NOMO-1 treated with dmso at 0.1 percent for 144 hours (cell line): ENCODE results near the gene HBA1.
"Not testable (repeated sequence)": the region's sequence is repeated elsewhere in the genome, so short reads cannot be mapped to it uniquely, and the experiment has no call there.

Experiments
- DNase-seq: peaks from one replicate; lab custom pipeline; 2025; ENCODE audit not compliant: unreplicated experiment; lab: John Stamatoyannopoulos, UW

Gene HBA1

DNA sequence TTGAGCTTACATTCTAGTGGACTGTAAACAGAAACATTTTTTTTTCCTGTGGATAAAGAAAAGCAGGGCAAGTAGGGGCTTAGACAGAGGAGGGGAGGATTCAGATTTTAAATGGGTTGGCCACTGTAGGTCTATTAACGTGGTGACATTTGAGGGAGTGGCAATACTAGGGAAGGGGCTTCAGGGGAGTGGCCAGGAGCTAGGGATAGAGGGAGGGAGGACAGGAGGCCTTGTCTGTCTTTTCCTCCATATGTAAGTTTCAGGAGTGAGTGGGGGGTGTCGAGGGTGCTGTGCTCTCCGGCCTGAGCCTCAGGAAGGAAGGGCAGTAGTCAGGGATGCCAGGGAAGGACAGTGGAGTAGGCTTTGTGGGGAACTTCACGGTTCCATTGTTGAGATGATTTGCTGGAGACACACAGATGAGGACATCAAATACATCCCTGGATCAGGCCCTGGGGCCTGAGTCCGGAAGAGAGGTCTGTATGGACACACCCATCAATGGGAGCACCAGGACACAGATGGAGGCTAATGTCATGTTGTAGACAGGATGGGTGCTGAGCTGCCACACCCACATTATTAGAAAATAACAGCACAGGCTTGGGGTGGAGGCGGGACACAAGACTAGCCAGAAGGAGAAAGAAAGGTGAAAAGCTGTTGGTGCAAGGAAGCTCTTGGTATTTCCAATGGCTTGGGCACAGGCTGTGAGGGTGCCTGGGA lies 17.2 kb upstream of the HBA1 start:
- no peak for DNase-seq

GRCh38 chr16:160242-160641 lies 16.2 kb upstream of the HBA1 start:
- DNase-seq = not testable (repeated sequence)

GRCh38 chr16:160691-161190 lies 15.7 kb upstream of the HBA1 start:
- DNase-seq = no peak

DNA sequence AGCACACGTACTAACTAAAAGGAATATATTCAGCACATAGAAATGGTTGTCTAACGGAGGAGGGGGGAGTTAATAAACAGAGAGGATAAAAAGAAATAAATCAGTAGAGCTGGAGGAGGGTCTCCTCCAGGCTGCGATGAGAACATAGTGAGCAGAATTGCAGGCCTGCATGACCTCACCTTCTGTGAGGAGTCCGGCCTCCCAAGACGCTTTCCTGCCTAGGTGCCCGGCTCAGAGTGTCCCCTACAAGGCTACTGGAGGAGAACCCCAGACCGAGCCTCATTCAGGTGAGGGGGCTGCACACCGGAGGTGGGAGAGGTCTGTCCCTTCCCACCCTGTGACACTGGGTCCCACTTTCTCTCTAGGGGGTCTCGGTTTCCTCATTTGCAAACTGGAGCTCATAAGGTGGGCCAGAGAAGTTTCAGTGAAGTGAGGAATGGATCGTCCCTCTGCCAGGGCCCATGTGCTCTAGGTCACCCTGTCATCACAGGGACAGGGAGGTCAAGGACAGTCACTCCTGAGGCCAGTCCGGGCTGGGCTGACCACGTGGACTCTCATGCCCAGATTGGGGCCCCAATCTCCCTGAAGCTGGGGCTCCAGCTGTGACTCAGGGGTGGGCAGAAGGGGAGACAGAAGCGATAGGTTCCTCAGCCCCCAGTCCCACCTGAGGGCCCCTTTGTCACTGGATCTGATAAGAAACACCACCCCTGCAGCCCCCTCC lies 14.0 kb upstream of the HBA1 start:
- DNase-seq = no peak

- DNase-seq = not testable (repeated sequence)
These were observed 13.3 kb upstream of the HBA1 start for GRCh38 chr16:163139-163538.

DNA sequence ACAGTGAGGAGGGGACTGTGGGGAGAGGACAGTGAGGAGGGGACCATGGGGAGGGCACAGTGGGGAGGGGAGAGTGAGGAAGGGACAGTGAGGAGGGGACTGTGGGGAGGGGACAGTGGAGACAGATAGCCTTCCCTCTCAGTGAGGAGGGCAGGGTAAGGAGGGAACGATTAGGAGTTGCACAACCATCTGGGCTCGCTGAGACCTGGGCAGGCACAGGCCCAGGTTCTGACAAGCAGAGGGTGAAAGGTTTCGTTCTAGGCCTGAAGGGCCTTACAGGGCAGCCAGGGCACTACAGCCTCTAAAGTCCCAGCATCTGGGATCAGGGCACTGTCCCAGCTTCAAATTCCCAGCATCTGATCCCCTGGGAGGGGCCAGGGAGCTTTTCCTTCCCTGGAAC lies 12.8 kb upstream of the HBA1 start:
- not testable (repeated sequence) for DNase-seq

GRCh38 chr16:164134-164823 lies 12.2 kb upstream of the HBA1 start:
- not testable (repeated sequence) for DNase-seq

- no peak for DNase-seq
These were observed 11.5 kb upstream of the HBA1 start for GRCh38 chr16:164827-165538.

DNA sequence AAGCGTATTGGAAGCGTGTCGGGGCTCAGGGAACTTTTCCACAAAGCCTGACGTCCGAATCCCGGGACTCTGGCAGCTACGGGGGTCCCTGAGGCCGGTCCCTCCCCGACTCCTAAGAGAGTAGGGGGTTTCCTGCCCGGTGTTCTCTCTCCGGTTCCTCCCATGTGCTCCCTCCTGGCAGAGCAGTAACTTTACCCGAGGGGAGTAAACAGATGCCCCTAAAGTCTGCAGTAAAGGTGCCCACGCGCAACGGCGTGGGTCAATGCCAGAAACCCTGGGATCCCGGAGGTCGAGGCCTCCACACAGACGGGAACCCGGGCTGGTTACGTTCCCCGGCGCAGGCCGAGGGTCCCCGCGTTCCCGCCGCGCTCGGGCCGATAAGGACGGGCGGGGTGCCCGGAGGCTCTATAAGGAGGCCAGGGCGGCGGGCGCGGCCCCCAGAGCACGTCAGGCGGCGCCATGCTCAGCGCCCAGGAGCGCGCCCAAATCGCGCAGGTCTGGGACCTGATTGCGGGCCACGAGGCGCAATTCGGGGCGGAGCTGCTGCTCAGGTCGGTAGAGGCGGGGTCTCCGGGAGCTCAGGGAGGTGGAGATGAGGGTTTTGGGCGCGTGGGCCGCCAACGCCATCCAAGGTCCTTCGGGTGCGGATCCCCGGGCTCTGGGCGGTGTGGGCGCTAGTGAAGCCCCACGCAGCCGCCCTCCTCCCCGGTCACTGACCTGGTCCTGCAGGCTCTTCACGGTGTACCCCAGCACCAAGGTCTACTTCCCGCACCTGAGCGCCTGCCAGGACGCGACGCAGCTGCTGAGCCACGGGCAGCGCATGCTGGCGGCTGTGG lies 10.7 kb upstream of the HBA1 start, which contains the start of gene HBM:
Gene HBM, plus strand, starts transcription at position 440 of the 836 bp plus-strand sequence. Its CDS starts 20 bp downstream, at position 460.
- no peak for DNase-seq

- no peak for DNase-seq
These were observed 9.9 kb upstream of the HBA1 start for GRCh38 chr16:166375-167121.

DNA sequence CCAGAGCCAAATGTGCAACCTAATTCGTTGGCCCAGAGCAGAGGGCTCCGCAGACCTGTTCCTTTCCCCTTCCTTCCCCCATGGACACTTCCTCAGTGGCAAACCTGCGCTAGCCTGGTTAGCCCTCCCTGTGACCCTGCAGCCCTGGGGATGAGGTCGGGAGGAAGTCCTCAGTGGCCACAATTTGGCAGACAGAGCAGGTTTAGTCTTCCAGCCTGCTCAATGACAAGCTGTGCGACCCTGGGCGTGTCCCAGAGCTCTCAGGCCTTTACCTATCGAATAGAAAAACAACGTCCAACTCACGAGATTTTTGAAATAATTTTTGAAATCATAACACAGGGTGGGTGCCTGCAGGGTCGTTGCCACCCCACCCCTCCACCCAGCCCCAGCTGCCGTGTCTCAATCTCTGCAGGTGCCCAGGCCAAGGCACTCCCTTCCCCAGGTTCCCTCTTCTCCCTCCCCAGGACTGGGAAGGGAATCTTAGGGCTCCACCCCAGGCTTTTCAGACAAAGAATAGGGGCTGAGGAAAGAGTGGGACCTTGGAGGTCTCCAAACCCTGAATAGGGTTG lies 9.3 kb upstream of the HBA1 start:
- no peak for DNase-seq

GRCh38 chr16:168424-168823 lies 8.1 kb upstream of the HBA1 start:
- DNase-seq = no peak

GRCh38 chr16:169014-169413 lies 7.5 kb upstream of the HBA1 start:
- DNase-seq = no peak

DNA sequence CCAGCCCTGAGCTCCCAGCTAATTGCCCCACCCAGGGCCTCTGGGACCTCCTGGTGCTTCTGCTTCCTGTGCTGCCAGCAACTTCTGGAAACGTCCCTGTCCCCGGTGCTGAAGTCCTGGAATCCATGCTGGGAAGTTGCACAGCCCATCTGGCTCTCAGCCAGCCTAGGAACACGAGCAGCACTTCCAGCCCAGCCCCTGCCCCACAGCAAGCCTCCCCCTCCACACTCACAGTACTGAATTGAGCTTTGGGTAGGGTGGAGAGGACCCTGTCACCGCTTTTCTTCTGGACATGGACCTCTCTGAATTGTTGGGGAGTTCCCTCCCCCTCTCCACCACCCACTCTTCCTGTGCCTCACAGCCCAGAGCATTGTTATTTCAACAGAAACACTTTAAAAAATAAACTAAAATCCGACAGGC lies 6.4 kb upstream of the HBA1 start:
- not testable (repeated sequence) for DNase-seq

- DNase-seq = no peak
These were observed 5.7 kb upstream of the HBA1 start for GRCh38 chr16:170788-171187.

- DNase-seq = not testable (repeated sequence)
These were observed 4.0 kb upstream of the HBA1 start, which contains the start of gene HBA2 for GRCh38 chr16:172374-172941. Gene HBA2 (plus strand): TSS chr16:172876. CDS start chr16:172913, 37 bp downstream.

DNA sequence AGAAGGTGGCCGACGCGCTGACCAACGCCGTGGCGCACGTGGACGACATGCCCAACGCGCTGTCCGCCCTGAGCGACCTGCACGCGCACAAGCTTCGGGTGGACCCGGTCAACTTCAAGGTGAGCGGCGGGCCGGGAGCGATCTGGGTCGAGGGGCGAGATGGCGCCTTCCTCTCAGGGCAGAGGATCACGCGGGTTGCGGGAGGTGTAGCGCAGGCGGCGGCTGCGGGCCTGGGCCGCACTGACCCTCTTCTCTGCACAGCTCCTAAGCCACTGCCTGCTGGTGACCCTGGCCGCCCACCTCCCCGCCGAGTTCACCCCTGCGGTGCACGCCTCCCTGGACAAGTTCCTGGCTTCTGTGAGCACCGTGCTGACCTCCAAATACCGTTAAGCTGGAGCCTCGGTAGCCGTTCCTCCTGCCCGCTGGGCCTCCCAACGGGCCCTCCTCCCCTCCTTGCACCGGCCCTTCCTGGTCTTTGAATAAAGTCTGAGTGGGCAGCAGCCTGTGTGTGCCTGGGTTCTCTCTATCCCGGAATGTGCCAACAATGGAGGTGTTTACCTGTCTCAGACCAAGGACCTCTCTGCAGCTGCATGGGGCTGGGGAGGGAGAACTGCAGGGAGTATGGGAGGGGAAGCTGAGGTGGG lies 3.1 kb upstream of the HBA1 start:
- DNase-seq = not testable (repeated sequence)
